Colon (tissue), 2 donors: ENCODE measurements around the gene CHD2.
"Not testable (repeated sequence)": the region's sequence is repeated elsewhere in the genome, so short reads cannot be mapped to it uniquely, and the experiment has no call there.

Experiments
- FAIRE-seq: peaks from 2 replicates; lab custom pipeline; 2012; peaks lifted over from hg19 to GRCh38; lab: Jason Lieb, UNC
- donor health status: control.
- donor health status: control.

CHD2 gene

GRCh38 chr15:93020976-93021772 lies 121.0 kb downstream of the CHD2 start:
- no peak for FAIRE-seq

- no peak for FAIRE-seq
Observed at GRCh38 chr15:93024293-93024692, 124.2 kb downstream of the CHD2 start.

GRCh38 chr15:93024716-93025624 lies 124.8 kb downstream of the CHD2 start:
- no peak for FAIRE-seq

GRCh38 chr15:93025625-93025982 lies 125.5 kb downstream of the CHD2 start:
- FAIRE-seq, result no peak

- FAIRE-seq, result no peak
Observed at GRCh38 chr15:93026380-93026817, 126.3 kb downstream of the CHD2 start.

- FAIRE-seq, result no peak
Observed at GRCh38 chr15:93027413-93027812, 127.3 kb downstream of the CHD2 start.

GRCh38 chr15:93028111-93028631 lies 128.0 kb downstream of the CHD2 start:
- FAIRE-seq, result no peak

- no peak for FAIRE-seq
Observed at GRCh38 chr15:93028632-93029213, 128.6 kb downstream of the CHD2 start.

- FAIRE-seq, result no peak
Observed at GRCh38 chr15:93029214-93029835, 129.2 kb downstream of the CHD2 start.

GRCh38 chr15:93029836-93030429 lies 129.8 kb downstream of the CHD2 start:
- FAIRE-seq, result no peak

GRCh38 chr15:93030430-93031102 lies 130.4 kb downstream of the CHD2 start:
- FAIRE-seq, result no peak

GRCh38 chr15:93031103-93031464 lies 131.0 kb downstream of the CHD2 start:
- FAIRE-seq, result no peak

- not testable (repeated sequence) for FAIRE-seq
Observed at GRCh38 chr15:93031557-93032384, 131.6 kb downstream of the CHD2 start.

- FAIRE-seq, result not testable (repeated sequence)
Observed at GRCh38 chr15:93032515-93033206, 132.5 kb downstream of the CHD2 start.

GRCh38 chr15:93033434-93034045 lies 133.4 kb downstream of the CHD2 start:
- FAIRE-seq, result no peak

- FAIRE-seq, result no peak
Observed at GRCh38 chr15:93034512-93034911, 134.4 kb downstream of the CHD2 start.

- no peak for FAIRE-seq
Observed at GRCh38 chr15:93035092-93035915, 135.2 kb downstream of the CHD2 start.
